B cell (primary cell): ENCODE results near the gene MR1.

ENCODE experiments used
- CTCF ChIP-seq: fragments of 200-600 bp; IDR thresholded peaks from one replicate; pipeline ENCODE4 v1.8.0; 2022; ENCODE audit warnings: antibody characterized with exemption, mild to moderate bottlenecking
- EZH2 ChIP-seq: IDR thresholded peaks from 2 replicates; pipeline ENCODE4 v1.6.1; 2012; ENCODE audit warnings: borderline replicate concordance, low read depth, mild to moderate bottlenecking, moderate library complexity, low read length; ENCODE audit not compliant: insufficient read depth, poor library complexity, severe bottlenecking

DNA sequence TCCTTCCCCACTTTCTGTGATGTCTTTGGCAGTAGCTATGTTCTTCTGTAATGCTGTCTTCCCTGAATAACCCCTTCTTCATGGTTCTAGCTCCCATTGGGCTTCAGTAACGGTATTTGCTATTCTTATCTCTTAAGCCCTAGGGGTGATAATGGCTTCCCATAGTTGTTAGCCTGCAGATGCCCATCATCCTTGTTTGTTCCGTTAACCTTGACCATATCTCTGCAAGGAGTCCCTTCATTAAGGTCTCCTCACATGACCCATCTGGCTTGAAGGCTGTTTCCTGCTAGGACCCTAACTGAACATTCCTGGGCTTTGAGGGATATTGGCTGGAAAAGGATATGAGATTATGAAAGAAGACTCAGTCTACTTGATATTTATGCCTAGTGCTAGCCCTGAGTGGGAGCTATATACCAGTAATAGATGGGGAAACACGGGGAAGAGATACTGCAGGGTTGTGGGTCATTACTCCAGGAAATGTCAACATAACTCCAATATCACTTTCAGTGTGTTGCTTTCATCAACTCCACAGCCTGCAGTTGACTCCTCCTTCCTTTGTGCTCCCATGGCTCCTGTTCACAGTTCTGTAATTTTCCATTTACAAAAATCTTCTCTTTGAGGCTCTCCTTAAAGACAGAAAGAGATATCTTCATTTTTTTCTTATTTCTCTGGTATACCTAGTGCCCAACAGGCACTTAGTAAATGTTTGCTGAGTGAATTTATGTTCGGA lies 2.5 kb downstream of the MR1 start:
- TF ChIP-seq EZH2 (no peak), CTCF (no peak)
